H1 (cell line): ENCODE measurements around the gene PCF11. TPM values are rescaled to one million over a fixed set of nuclear protein-coding genes. Genes with fewer than 3 reads are reported as not detected.

Experiments used
- CTCF ChIA-PET: fragments of 300-600 bp; sonication (Branson Sonifier 250); formaldehyde crosslinking; loops from one replicate; lab custom pipeline; 2021; ENCODE audit not compliant: partially characterized antibody; lab: Charles Lee
- POLR2A ChIA-PET: fragments of 300-600 bp; sonication (Branson Sonifier 250); formaldehyde crosslinking; loops from one replicate; lab custom pipeline; 2021; ENCODE audit warnings: inconsistent platforms; ENCODE audit not compliant: partially characterized antibody; lab: Charles Lee
- DNase-seq, 2 experiments: peaks; one replicate each; pipeline versions ENCODE4 v3.0.0 to v3.0.0-alpha.2; 2010 to 2022; ENCODE audit warnings: low spot score in 2 of 2, low read depth in 1 of 2, mixed read lengths in 1 of 2
- FAIRE-seq: peaks from 2 replicates; lab custom pipeline; 2011; peaks lifted over from hg19 to GRCh38; lab: Jason Lieb, UNC
- H2AFZ ChIP-seq: 2 replicates; pipeline ENCODE4 v1.8.1; 2012; ENCODE audit warnings: low read length, inconsistent platforms
- H2AK5ac ChIP-seq: 2 replicates; pipeline ENCODE4 v1.6.1; 2013; ENCODE audit warnings: low read depth, low read length
- H2BK120ac ChIP-seq: replicated peaks from 2 replicates; pipeline ENCODE3; 2013; ENCODE audit warnings: low read depth, low read length, inconsistent platforms
- H2BK12ac ChIP-seq: 2 replicates; pipeline ENCODE4 v1.6.1; 2013; ENCODE audit warnings: low read depth, low read length
- H2BK15ac ChIP-seq: 2 replicates; pipeline ENCODE4 v1.6.1; 2013; ENCODE audit warnings: low read length
- H2BK20ac ChIP-seq: 2 replicates; pipeline ENCODE4 v1.6.1; 2013; ENCODE audit warnings: low read length
- H2BK5ac ChIP-seq: 2 replicates; pipeline ENCODE4 v1.6.1; 2013; ENCODE audit warnings: low read depth, low read length
- H3K14ac ChIP-seq: 2 replicates; pipeline ENCODE4 v1.6.1; 2013; ENCODE audit warnings: inconsistent platforms; ENCODE audit not compliant: insufficient read length
- H3K18ac ChIP-seq: 2 replicates; pipeline ENCODE4 v1.6.1; 2013; ENCODE audit warnings: low read length; ENCODE audit errors: extremely low read depth
- H3K23ac ChIP-seq: 2 replicates; pipeline ENCODE4 v1.6.1; 2013; ENCODE audit warnings: inconsistent platforms; ENCODE audit not compliant: insufficient read length
- H3K23me2 ChIP-seq: 2 replicates; pipeline ENCODE4 v1.6.1; 2013; ENCODE audit warnings: low read depth, low read length
- H3K27ac ChIP-seq: 2 replicates; pipeline ENCODE4 v1.6.1; 2011; ENCODE audit warnings: low read depth, low read length, inconsistent platforms
- H3K27me3 ChIP-seq, 4 experiments: replicated peaks in 1 of 4; 1 replicate in 1 of 4; 2 replicates in 3 of 4; pipeline versions ENCODE4 v1.6.1 to v1.8.1; 2011 to 2013; ENCODE audit warnings: low read length in 3 of 4, mild to moderate bottlenecking in 3 of 4, inconsistent platforms in 2 of 4, mixed read lengths in 2 of 4, moderate library complexity in 1 of 4; ENCODE audit not compliant: control insufficient read depth in 3 of 4, insufficient read depth in 3 of 4; ENCODE audit errors: extremely low read depth in 1 of 4
- H3K36me3 ChIP-seq, 4 experiments: 2 replicates each; pipeline versions ENCODE4 v1.6.1 to v1.8.1; 2011 to 2013; ENCODE audit warnings: mild to moderate bottlenecking in 4 of 4, low read length in 3 of 4, moderate library complexity in 2 of 4, control low read depth in 1 of 4, inconsistent platforms in 1 of 4; ENCODE audit not compliant: insufficient read depth in 4 of 4, control insufficient read depth in 2 of 4
- H3K4ac ChIP-seq: replicated peaks from 2 replicates; pipeline ENCODE3; 2013; ENCODE audit warnings: low read length, low read depth, mixed read lengths, inconsistent platforms; ENCODE audit not compliant: insufficient read length
- H3K4me1 ChIP-seq, 4 experiments: replicated peaks in 1 of 4; 1 replicate in 1 of 4; 2 replicates in 3 of 4; pipeline versions ENCODE4 v1.6.1 to v1.8.1; 2011 to 2013; ENCODE audit warnings: low read length in 3 of 4, inconsistent platforms in 2 of 4, mixed read lengths in 1 of 4; ENCODE audit not compliant: insufficient read depth in 4 of 4, control insufficient read depth in 3 of 4
- H3K4me2 ChIP-seq, 2 experiments: 2 replicates each; pipeline versions ENCODE4 v1.6.1 to v1.8.1; 2011 to 2013; ENCODE audit warnings: low read depth in 2 of 2, low read length in 2 of 2, control low read depth in 1 of 2, inconsistent platforms in 1 of 2, mild to moderate bottlenecking in 1 of 2; ENCODE audit not compliant: insufficient read depth in 1 of 2
- H3K4me3 ChIP-seq, 4 experiments: fragments of 200-600, 300-600 bp in 1 of 4; sonication (generic), shearing (Covaris generic), sonication (Bioruptor Twin) in 1 of 4; 2 replicates each; pipeline versions ENCODE4 v1.5.1 to v1.8.1; 2011 to 2016; ENCODE audit warnings: low read length in 4 of 4, low read depth in 3 of 4, control low read depth in 2 of 4, inconsistent platforms in 2 of 4, mild to moderate bottlenecking in 2 of 4, mixed read lengths in 1 of 4, moderate library complexity in 1 of 4; ENCODE audit not compliant: insufficient read depth in 2 of 4; ENCODE audit errors: extremely low read depth in 1 of 4
- H3K56ac ChIP-seq: replicated peaks from 2 replicates; pipeline ENCODE3; 2013; ENCODE audit warnings: low read depth, mild to moderate bottlenecking, mixed read lengths, low read length, inconsistent platforms; ENCODE audit not compliant: insufficient read length
- H3K79me1 ChIP-seq: 2 replicates; pipeline ENCODE4 v1.6.1; 2013; ENCODE audit warnings: low read depth, low read length, control low read depth
- H3K79me2 ChIP-seq, 2 experiments: 2 replicates each; pipeline versions ENCODE4 v1.6.1 to v1.8.1; 2012 to 2013; ENCODE audit warnings: low read length in 2 of 2, mild to moderate bottlenecking in 2 of 2, inconsistent platforms in 1 of 2; ENCODE audit not compliant: insufficient read depth in 2 of 2, control insufficient read depth in 1 of 2
- H3K9ac ChIP-seq, 4 experiments: replicated peaks in 1 of 4; 1 replicate in 1 of 4; 2 replicates in 3 of 4; pipeline versions ENCODE4 v1.6.1 to v1.8.1; 2011 to 2013; ENCODE audit warnings: low read depth in 3 of 4, low read length in 3 of 4, control low read depth in 2 of 4, mild to moderate bottlenecking in 2 of 4, moderate library complexity in 2 of 4, inconsistent platforms in 1 of 4; ENCODE audit errors: extremely low read depth in 1 of 4
- H3K9me3 ChIP-seq, 2 experiments: 2 replicates each; pipeline versions ENCODE4 v1.6.1 to v1.8.1; 2012 to 2013; ENCODE audit warnings: mild to moderate bottlenecking in 2 of 2, moderate library complexity in 2 of 2, control low read depth in 1 of 2, inconsistent platforms in 1 of 2, low read depth in 1 of 2, low read length in 1 of 2, mixed read lengths in 1 of 2; ENCODE audit not compliant: insufficient read depth in 2 of 2
- H4K20me1 ChIP-seq, 2 experiments: replicated peaks in 1 of 2; 2 replicates each; pipeline versions ENCODE3 to v1.8.1; 2011 to 2013; ENCODE audit warnings: inconsistent platforms in 2 of 2, low read length in 2 of 2, mild to moderate bottlenecking in 1 of 2; ENCODE audit not compliant: insufficient read depth in 2 of 2, control insufficient read depth in 1 of 2
- H4K5ac ChIP-seq: 2 replicates; pipeline ENCODE4 v1.6.1; 2013; ENCODE audit warnings: low read length, low read depth, mixed read lengths, inconsistent platforms; ENCODE audit not compliant: insufficient read length
- H4K8ac ChIP-seq: 2 replicates; pipeline ENCODE4 v1.8.0; 2013; ENCODE audit warnings: mild to moderate bottlenecking, moderate library complexity, low read length, inconsistent platforms; ENCODE audit not compliant: insufficient read depth; ENCODE audit errors: extremely low read depth
- H4K91ac ChIP-seq: replicated peaks from 2 replicates; pipeline ENCODE3; 2013; ENCODE audit warnings: low read length, mixed read lengths, inconsistent platforms; ENCODE audit not compliant: insufficient read length
- ASH2L ChIP-seq: fragments of 200-600, 300-600 bp; sonication (generic); IDR thresholded peaks from one replicate; pipeline ENCODE4 v1.7.1; 2017; ENCODE audit warnings: low read length
- BCL11A ChIP-seq, 2 experiments: IDR thresholded peaks; one replicate each; pipeline ENCODE4 v1.6.1; 2011; ENCODE audit warnings: low read depth in 2 of 2, low read length in 2 of 2, mild to moderate bottlenecking in 2 of 2
- CTBP2 ChIP-seq: IDR thresholded peaks from 2 replicates; pipeline ENCODE4 v1.7.0; 2011; ENCODE audit warnings: borderline replicate concordance, mild to moderate bottlenecking, moderate library complexity, mixed read lengths, low read length; ENCODE audit not compliant: insufficient read depth, insufficient read length
- GABPA ChIP-seq: IDR thresholded peaks from 2 replicates; pipeline ENCODE4 v1.6.1; 2011; ENCODE audit warnings: mild to moderate bottlenecking, low read length, moderate library complexity, borderline replicate concordance; ENCODE audit not compliant: insufficient read depth
- GTF2F1 ChIP-seq: IDR thresholded peaks from 2 replicates; pipeline ENCODE4 v1.6.1; 2012; ENCODE audit warnings: low read depth, low read length, improper control_type of control experiment, borderline replicate concordance
- HDAC6 ChIP-seq: IDR thresholded peaks from one replicate; pipeline ENCODE4 v1.7.1; 2012; ENCODE audit warnings: low read depth, mild to moderate bottlenecking, inconsistent platforms, low read length, moderate library complexity
- RNF2 ChIP-seq: fragments of 200-900, 300-1000 bp; sonication (generic); IDR thresholded peaks from 2 replicates; pipeline ENCODE4 v1.7.1; 2016; ENCODE audit warnings: borderline replicate concordance, low read depth, mild to moderate bottlenecking, antibody characterized with exemption, low read length; ENCODE audit not compliant: poor library complexity, severe bottlenecking; ENCODE audit errors: missing control alignments
- SIN3A ChIP-seq, 2 experiments: IDR thresholded peaks in 1 of 2; conservative IDR thresholded peaks in 1 of 2; 2 replicates each; pipeline ENCODE4 v1.6.1; 2011 to 2012; ENCODE audit warnings: low read length in 2 of 2, improper control_type of control experiment in 1 of 2, low read depth in 1 of 2, mild to moderate bottlenecking in 1 of 2
- TAF1 ChIP-seq: IDR thresholded peaks from 2 replicates; pipeline ENCODE4 v1.6.1; 2011; ENCODE audit warnings: mild to moderate bottlenecking, low read depth, low read length
- TAF7 ChIP-seq: optimal IDR thresholded peaks from 2 replicates; pipeline ENCODE3; 2011; ENCODE audit warnings: low read depth, mild to moderate bottlenecking, inconsistent platforms, low read length, moderate library complexity, borderline replicate concordance
- ZNF274 ChIP-seq: IDR thresholded peaks from 2 replicates; pipeline ENCODE4 v1.7.0; 2012; ENCODE audit warnings: low read length, borderline replicate concordance; ENCODE audit errors: extremely low read depth
- WGBS, 2 experiments: shearing (Covaris generic) in 1 of 2; methylation state at CpG; one replicate each; pipeline versions ENCODE4 v1.1.6 to v1.1.7; 2013 to 2015; ENCODE audit warnings: low lambda C conversion rate in 2 of 2, mixed read lengths in 2 of 2, inconsistent platforms in 1 of 2, low coverage in 1 of 2, missing lambda C conversion rate in 1 of 2; ENCODE audit not compliant: insufficient replicate concordance in 2 of 2, insufficient coverage in 1 of 2, insufficient read length in 1 of 2; ENCODE audit errors: extremely low coverage in 1 of 2, missing lambda C conversion rate in 1 of 2; 5-methylcytosine and 5-hydroxymethylcytosine counted together
- polyA plus RNA-seq, 7 experiments: library from polyadenylated mRNA; depleted of rRNA in 3 of 7; stranded (reverse) in 5 of 7; unstranded in 2 of 7; fragments of >200 nt in 5 of 7; fragments of 200-250 nt in 2 of 7; gene quantifications; 1 replicate in 5 of 7; 2 replicates in 1 of 7; 4 replicates in 1 of 7; pipeline versions ENCODE4 v1.2.1 to v1.2.3, GENCODE V29; 2011 to 2013; ENCODE audit warnings: missing spikeins in 2 of 7, mixed read lengths in 2 of 7
- total RNA-seq: library from RNA; stranded (reverse); fragmentation: NEBNext Ultra II Directional; extraction: Animal tissue kit (Norgen Biotek cat#: 25700); gene quantifications from 2 replicates; pipeline ENCODE4 v1.2.1, GENCODE V29; 2021
- TF ChIP-seq, protein P1 (sequence below): IDR thresholded peaks from 2 replicates; pipeline ENCODE4 v1.6.1; 2011; ENCODE audit warnings: low read length, improper control_type of control experiment

Gene PCF11
- total and polyA plus RNA-seq, 2 of the 8 experiments (the other 6 are each of a cell fraction or from before 2014, with no cell fraction given), result 25.1 to 47.7 TPM

DNA sequence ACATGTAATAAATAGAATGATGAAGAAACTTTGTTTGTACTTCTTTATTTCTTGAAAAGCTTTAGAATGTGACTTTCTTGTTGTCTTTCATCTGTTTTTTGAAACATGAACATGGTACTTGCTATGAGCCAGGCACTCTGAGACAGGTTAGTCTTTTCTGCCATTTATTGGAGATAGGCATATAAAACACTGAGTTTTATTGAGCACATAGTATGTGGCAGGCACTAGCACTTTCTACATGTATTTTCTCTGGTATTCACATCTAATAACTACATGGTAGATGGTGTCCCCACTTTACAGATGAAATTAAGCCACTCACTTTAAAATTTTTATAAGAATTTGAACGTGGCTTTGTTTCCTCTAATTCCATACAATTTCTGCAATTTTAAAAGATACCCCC is 28.8 kb downstream of the PCF11 start:
- no peak overlapping the region for H2BK12ac ChIP-seq
- no peak overlapping the region for H2AFZ ChIP-seq
- H3K23me2 ChIP-seq, result no peaks in the 10 kb centered on the region; the same call in 1 of the 2 replicates
- H4K91ac ChIP-seq, result no peak overlapping the region
- DNase-seq (no peak), FAIRE-seq (no peak)
- H3K27me3 ChIP-seq, result no peaks in the 10 kb centered on the region
- H3K4me1 ChIP-seq, result no peaks in the 10 kb centered on the region
- no peak overlapping the region for H2BK120ac ChIP-seq
- no peak overlapping the region for H3K9ac ChIP-seq
- no peaks in the 10 kb centered on the region for H3K9me3 ChIP-seq
- H2BK20ac ChIP-seq, result no peak overlapping the region
- H4K20me1 ChIP-seq, result peaks cover 0 to 2% of the 10 kb centered on the region in 2 experiments
- ChIA-PET POLR2A (interaction anchor here (4.6 kb wide), 1 partner anchor 26 kb away, joined by 19 read pairs; no protein-coding TSS in a partner anchor), CTCF (no interaction called here)
- H3K14ac ChIP-seq, result no peak overlapping the region
- no peaks in the 10 kb centered on the region for H3K79me2 ChIP-seq
- H2BK15ac ChIP-seq, result no peak overlapping the region
- no peak overlapping the region for H4K5ac ChIP-seq
- no peak overlapping the region for H2BK5ac ChIP-seq
- no peak overlapping the region for H3K23ac ChIP-seq
- no peak overlapping the region for H3K27ac ChIP-seq
- H2AK5ac ChIP-seq, result no peak overlapping the region
- no peak overlapping the region for H4K8ac ChIP-seq
- H3K79me1 ChIP-seq, result no peaks in the 10 kb centered on the region
- H3K4me3 ChIP-seq, result no peak overlapping the region
- no peak overlapping the region for H3K4me2 ChIP-seq
- no peak overlapping the region for H3K4ac ChIP-seq
- peaks cover 11 to 72% (median 37%) of the 10 kb centered on the region in 4 experiments for H3K36me3 ChIP-seq
- WGBS, 2 experiments, result 90% methylated on average over 1 of the region's 1 CpG; no CpG with 5 or more reads in 1 of the 2 experiments
- no peak overlapping the region for H3K56ac ChIP-seq
- H3K18ac ChIP-seq, result no peak overlapping the region
- no peak for TF ChIP-seq BCL11A (IDR thresholded peaks at IDR 0.05; ENCODE audit: low read depth in 2 of 2, low read length in 2 of 2)
- TF ChIP-seq TAF7, result no peak
- TF ChIP-seq RNF2, result no peak
- TF ChIP-seq ZNF274, result no peak
- no peak for TF ChIP-seq HDAC6
- TF ChIP-seq TAF1, result no peak
- TF ChIP-seq SIN3A (conservative IDR thresholded peaks at IDR 0.05 in 1 of 2, IDR thresholded peaks at IDR 0.05 in 1 of 2; ENCODE audit: low read depth in 1 of 2, low read length in 2 of 2), result no peak
- TF ChIP-seq, protein P1, sequence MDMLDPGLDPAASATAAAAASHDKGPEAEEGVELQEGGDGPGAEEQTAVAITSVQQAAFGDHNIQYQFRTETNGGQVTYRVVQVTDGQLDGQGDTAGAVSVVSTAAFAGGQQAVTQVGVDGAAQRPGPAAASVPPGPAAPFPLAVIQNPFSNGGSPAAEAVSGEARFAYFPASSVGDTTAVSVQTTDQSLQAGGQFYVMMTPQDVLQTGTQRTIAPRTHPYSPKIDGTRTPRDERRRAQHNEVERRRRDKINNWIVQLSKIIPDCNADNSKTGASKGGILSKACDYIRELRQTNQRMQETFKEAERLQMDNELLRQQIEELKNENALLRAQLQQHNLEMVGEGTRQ, result no peak
- no peak for TF ChIP-seq ASH2L
- no peak for TF ChIP-seq GABPA
- TF ChIP-seq GTF2F1, result no peak
- no peak for TF ChIP-seq CTBP2
